GM10266 (cell line): Measurements from ENCODE around the gene LMAN1.

ENCODE experiments used
- DNase-seq: peaks from one replicate; pipeline ENCODE4 v3.0.0; 2012; ENCODE audit errors: extremely low spot score
- TF ChIP-seq, protein P1 (sequence below): IDR thresholded peaks from 2 replicates; pipeline ENCODE4 v1.5.1; 2012; ENCODE audit warnings: mild to moderate bottlenecking, low read depth; ENCODE audit not compliant: control insufficient read depth, insufficient read depth; ENCODE audit errors: missing control alignments

LMAN1 gene

DNA sequence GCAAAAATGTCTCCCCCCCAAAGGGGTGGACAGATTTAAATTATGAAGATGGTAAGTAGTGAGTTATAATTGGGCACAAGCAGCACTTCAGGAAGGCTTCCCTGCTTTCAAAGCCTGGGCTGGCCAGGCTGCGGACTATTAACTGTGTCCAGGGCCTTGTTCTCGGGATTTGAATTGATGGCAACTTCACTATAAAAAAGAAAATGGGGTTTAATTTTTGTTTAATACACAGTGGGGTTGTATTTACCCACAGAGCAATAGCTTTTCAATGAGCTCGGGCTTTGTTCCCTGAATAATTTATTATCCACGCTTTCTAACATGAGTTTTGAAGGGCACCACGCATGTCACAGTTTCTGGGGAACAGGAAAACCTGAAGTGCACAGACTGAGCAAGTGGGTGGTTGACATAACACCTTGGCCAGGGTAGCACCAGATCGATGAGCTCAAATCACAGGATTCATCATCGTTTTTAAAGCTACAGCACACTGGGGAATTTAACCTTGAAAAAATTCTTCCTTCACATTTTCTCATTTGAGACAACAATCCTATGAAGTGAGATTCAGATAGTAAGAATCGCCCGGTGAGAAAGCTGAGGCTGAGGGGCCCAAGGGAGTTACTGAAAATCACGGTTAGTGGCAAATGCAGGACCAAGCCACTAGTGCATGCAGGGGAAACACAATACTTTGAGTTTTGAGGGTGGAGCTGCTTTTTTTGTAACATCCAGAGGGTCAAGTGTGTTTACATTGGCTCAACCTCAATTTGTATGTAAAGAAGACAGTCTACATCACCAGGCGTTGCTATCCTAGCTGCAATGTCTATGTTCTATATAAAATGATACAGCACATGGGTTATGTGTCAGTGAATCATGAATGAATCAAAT is 28.9 kb upstream of the LMAN1 start:
- TF ChIP-seq, protein P1, sequence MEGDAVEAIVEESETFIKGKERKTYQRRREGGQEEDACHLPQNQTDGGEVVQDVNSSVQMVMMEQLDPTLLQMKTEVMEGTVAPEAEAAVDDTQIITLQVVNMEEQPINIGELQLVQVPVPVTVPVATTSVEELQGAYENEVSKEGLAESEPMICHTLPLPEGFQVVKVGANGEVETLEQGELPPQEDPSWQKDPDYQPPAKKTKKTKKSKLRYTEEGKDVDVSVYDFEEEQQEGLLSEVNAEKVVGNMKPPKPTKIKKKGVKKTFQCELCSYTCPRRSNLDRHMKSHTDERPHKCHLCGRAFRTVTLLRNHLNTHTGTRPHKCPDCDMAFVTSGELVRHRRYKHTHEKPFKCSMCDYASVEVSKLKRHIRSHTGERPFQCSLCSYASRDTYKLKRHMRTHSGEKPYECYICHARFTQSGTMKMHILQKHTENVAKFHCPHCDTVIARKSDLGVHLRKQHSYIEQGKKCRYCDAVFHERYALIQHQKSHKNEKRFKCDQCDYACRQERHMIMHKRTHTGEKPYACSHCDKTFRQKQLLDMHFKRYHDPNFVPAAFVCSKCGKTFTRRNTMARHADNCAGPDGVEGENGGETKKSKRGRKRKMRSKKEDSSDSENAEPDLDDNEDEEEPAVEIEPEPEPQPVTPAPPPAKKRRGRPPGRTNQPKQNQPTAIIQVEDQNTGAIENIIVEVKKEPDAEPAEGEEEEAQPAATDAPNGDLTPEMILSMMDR = no peak
- DNase-seq = no peak

DNA sequence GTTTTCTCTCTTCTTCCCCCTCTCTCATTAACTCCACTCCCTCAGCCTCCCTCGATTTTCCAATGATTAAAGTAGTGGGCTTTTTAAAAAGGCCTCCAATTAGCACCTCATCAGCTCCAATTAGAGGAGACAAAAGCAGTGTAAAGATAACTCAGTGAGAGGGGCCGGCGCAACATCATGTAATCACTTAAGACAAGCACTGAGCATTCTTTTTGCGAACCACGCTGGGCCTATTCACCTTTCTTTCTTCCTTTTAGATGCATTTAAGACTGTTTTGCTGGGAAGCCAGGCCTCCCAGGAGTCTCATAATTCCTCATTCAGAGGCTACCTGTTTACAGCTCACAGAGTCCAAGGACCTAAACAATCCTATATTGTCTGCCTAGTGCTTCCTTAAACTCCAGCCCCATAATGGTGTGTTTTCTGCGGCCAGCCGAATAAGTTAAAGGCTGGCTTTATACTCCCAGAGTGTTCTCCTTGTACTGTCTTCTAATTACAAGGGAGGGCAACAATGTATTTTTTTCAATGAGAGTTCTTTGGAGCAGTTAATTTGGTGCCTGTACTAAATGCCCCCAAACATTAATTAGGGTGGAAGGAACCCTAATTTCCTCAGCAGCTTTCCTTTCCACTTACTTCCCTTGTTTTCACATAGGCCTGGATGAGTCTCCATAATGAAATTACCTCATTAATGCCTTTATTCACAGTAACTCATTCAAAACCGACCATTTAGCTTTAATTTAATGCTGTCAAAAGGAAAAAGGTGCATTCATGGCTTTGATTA is 28.0 kb upstream of the LMAN1 start:
- no peak for DNase-seq
- TF ChIP-seq, protein P1 = no peak

DNA sequence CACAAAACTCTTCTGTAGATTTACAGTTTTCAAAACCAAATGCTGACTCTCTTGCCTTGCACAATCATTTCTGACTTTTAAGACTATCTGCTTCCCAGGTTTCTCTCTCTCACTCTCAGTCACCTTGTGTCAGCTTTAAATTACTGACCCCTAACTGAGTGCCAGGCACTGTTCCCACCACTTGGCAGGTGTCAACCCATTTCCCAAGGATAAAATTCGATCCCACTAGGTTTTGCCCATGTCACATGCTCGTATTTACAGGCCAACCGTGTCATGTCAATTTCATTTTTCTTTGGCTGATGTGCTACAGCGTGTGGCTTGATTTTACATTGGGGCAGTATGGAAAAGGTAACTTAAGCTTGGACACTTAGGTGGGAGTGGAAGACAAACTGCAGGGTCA is 26.1 kb upstream of the LMAN1 start:
- DNase-seq = no peak
- TF ChIP-seq, protein P1 = no peak

DNA sequence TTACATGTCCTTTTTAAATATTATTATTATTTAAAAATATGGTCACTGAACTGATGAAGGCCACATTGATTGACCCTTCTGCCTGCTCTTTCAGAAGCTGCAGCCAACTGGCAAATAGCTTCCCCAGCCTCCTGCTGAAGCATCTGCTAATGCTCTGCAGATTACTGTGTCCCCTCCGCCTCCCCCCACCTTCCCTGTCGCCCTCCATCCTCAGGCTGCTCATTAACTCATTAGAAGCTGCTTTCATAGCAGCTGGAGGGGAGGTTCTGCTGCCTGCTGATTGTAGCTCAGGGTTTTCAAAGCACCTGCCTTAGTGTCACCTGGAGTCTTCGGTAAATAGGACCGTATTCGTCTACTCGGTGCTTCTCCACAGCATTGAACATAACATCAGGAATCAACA is 24.8 kb upstream of the LMAN1 start:
- TF ChIP-seq, protein P1 = no peak
- DNase-seq = no peak

DNA sequence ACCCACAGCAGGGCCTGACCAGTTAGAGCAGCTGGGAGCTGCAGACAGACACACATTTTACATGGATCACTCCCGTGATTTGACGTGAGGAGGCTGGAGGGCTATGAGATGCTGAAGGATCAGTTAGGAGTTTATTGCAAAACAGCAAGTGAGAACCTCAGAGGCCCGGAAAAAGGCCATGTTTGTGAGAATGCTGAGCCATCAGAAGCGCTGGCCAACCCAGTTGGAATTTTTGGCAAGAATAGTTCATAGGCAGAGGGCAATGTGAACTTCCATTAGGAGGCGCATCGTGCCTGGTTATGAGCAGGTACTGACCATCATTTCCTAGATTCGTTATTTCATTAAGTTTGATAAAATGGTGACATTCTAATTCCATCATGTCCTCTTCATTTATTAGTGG is 23.3 kb upstream of the LMAN1 start:
- no peak for DNase-seq
- TF ChIP-seq, protein P1 = no peak

DNA sequence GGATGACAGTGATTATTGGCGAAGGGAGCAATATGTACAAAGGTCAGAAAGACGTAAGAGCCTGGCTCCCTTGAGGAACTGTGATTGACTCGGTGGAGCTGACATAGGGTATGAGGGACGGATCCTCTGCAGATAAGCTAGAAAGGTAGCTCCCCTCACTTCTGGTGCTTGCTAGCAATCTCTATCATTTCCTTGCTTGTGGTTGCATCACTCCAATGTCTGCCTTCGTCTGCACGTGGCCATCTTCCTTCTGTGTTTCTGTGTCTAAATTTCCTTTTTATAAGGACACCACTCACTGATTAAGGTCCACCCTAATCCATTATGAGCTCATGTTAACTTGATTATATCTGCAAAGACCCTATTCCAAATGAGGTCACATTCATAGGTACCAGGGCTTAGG is 22.9 kb upstream of the LMAN1 start:
- TF ChIP-seq, protein P1 = no peak
- DNase-seq = no peak

DNA sequence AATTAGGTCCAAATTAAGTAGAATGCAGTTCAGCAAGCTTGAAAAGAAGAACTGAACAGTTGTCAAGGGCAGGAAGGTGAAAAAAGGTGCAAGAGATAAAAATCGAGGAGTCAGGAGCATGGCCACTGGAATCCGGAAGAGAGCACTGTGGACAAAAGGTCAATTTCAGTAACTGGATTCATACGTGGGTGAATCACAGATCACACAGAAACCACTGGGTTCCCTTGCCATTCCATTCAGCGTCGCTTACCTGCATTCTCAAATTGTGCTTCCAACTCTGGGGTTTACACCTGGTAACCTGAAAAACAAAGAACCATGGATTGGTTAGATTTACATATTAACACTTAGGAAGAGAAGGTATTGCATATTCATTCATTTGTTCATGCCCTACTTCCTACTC is 21.6 kb upstream of the LMAN1 start:
- TF ChIP-seq, protein P1 = no peak
- DNase-seq = no peak
